Measurements from ENCODE around the gene CC2D1A.

Gene CC2D1A

GRCh38 chr19:13961826-13962698, 56.1 kb downstream of the CC2D1A start:
- Histone ChIP-seq H3K79me2 (ENCODE audit: control insufficient read depth, insufficient read depth, low read length, poor library complexity) (no peaks in the 10 kb centered on the region), H2AFZ (ENCODE audit: insufficient read depth, low read length, poor library complexity) (no peak overlapping the region), H3K4ac (ENCODE audit: low read depth, low read length) (no peak overlapping the region), H3K27ac (ENCODE audit: low read depth, low read length) (no peak overlapping the region), H3K79me1 (ENCODE audit: low read length) (no peaks in the 10 kb centered on the region), H3K4me1 (ENCODE audit: control insufficient read depth in 1 of 2, insufficient read depth in 2 of 2, low read length in 2 of 2) (peaks cover 0 to 2% of the 10 kb centered on the region in 2 experiments), H2BK5ac (ENCODE audit: low read depth, low read length, poor library complexity) (no peak overlapping the region), H3K4me2 (ENCODE audit: low read length) (peak overlapping the region; percentile 2), H2AK5ac (ENCODE audit: low read length) (no peak overlapping the region), H3K4me3 (ENCODE audit: low read depth, low read length) (peak overlapping the region; percentile 40), H3K23ac (ENCODE audit: low read length) (no peak overlapping the region), H4K8ac (ENCODE audit: low read depth, low read length) (no peak overlapping the region), H3K14ac (ENCODE audit: low read length) (no peak overlapping the region), H3K36me3 (ENCODE audit: control insufficient read depth in 1 of 2, insufficient read depth in 2 of 2, low read length in 2 of 2) (peaks cover 77 to 83% of the 10 kb centered on the region in 2 experiments), H4K91ac (ENCODE audit: low read depth, low read length) (no peak overlapping the region), H3K18ac (ENCODE audit: low read length) (no peak overlapping the region), H4K12ac (ENCODE audit: low read depth, low read length) (no peak overlapping the region), H3K9me3 (ENCODE audit: insufficient read depth, low read depth, low read length) (peaks cover 7% of the 10 kb centered on the region), H3K9ac (ENCODE audit: low read length) (no peak overlapping the region), H2BK12ac (ENCODE audit: low read length) (no peak overlapping the region), H3K27me3 (ENCODE audit: insufficient read depth, low read length) (no peaks in the 10 kb centered on the region), H2BK120ac (ENCODE audit: insufficient read depth, low read length, poor library complexity) (no peak overlapping the region)
- WGBS (ENCODE audit: extremely low coverage, insufficient coverage, insufficient read length) = no CpG with 5 or more reads among the region's 55 CpGs
- DNase-seq = no peak

GRCh38 chr19:13962699-13963602, 57.0 kb downstream of the CC2D1A start:
- no peak overlapping the region for H2BK12ac ChIP-seq (ENCODE audit: low read length)
- no peak overlapping the region for H4K8ac ChIP-seq (ENCODE audit: low read depth, low read length)
- H3K4ac ChIP-seq (ENCODE audit: low read depth, low read length) = no peak overlapping the region
- H3K9ac ChIP-seq (ENCODE audit: low read length) = no peak overlapping the region
- H3K79me2 ChIP-seq (ENCODE audit: control insufficient read depth, insufficient read depth, low read length, poor library complexity) = no peaks in the 10 kb centered on the region
- H3K23ac ChIP-seq (ENCODE audit: low read length) = no peak overlapping the region
- no peak overlapping the region for H2AK5ac ChIP-seq (ENCODE audit: low read length)
- H3K36me3 ChIP-seq (ENCODE audit: control insufficient read depth in 1 of 2, insufficient read depth in 2 of 2, low read length in 2 of 2) = peaks cover 78 to 85% of the 10 kb centered on the region in 2 experiments
- no peak overlapping the region for H3K27ac ChIP-seq (ENCODE audit: low read depth, low read length)
- peak overlapping the region; percentile 10 for H3K4me2 ChIP-seq (ENCODE audit: low read length)
- H3K9me3 ChIP-seq (ENCODE audit: insufficient read depth, low read depth, low read length) = peaks cover 7% of the 10 kb centered on the region
- peak overlapping the region; percentile 9 for H3K4me3 ChIP-seq (ENCODE audit: low read depth, low read length)
- no peak for DNase-seq
- no peak overlapping the region for H3K18ac ChIP-seq (ENCODE audit: low read length)
- no peak overlapping the region for H3K14ac ChIP-seq (ENCODE audit: low read length)
- no peak overlapping the region for H2BK5ac ChIP-seq (ENCODE audit: low read depth, low read length, poor library complexity)
- no peak overlapping the region for H2AFZ ChIP-seq (ENCODE audit: insufficient read depth, low read length, poor library complexity)
- H3K27me3 ChIP-seq (ENCODE audit: insufficient read depth, low read length) = no peaks in the 10 kb centered on the region
- H3K4me1 ChIP-seq (ENCODE audit: control insufficient read depth in 1 of 2, insufficient read depth in 2 of 2, low read length in 2 of 2) = peaks cover 0 to 2% of the 10 kb centered on the region in 2 experiments
- no CpG with 5 or more reads among the region's 89 CpGs for WGBS (ENCODE audit: extremely low coverage, insufficient coverage, insufficient read length)
- H4K12ac ChIP-seq (ENCODE audit: low read depth, low read length) = no peak overlapping the region
- no peak overlapping the region for H4K91ac ChIP-seq (ENCODE audit: low read depth, low read length)
- H3K79me1 ChIP-seq (ENCODE audit: low read length) = no peaks in the 10 kb centered on the region
- no peak overlapping the region for H2BK120ac ChIP-seq (ENCODE audit: insufficient read depth, low read length, poor library complexity)

GRCh38 chr19:13963603-13964105, 57.7 kb downstream of the CC2D1A start:
- Histone ChIP-seq H3K27me3 (ENCODE audit: insufficient read depth, low read length) (no peaks in the 10 kb centered on the region), H3K18ac (ENCODE audit: low read length) (no peak overlapping the region), H3K9me3 (ENCODE audit: insufficient read depth, low read depth, low read length) (peaks cover 7% of the 10 kb centered on the region), H3K9ac (ENCODE audit: low read length) (no peak overlapping the region), H4K91ac (ENCODE audit: low read depth, low read length) (no peak overlapping the region), H3K23ac (ENCODE audit: low read length) (no peak overlapping the region), H3K4me2 (ENCODE audit: low read length) (no peak overlapping the region), H2BK12ac (ENCODE audit: low read length) (no peak overlapping the region), H4K12ac (ENCODE audit: low read depth, low read length) (no peak overlapping the region), H3K4ac (ENCODE audit: low read depth, low read length) (no peak overlapping the region), H3K4me1 (ENCODE audit: control insufficient read depth in 1 of 2, insufficient read depth in 2 of 2, low read length in 2 of 2) (peaks cover 0 to 2% of the 10 kb centered on the region in 2 experiments), H3K14ac (ENCODE audit: low read length) (no peak overlapping the region), H3K4me3 (ENCODE audit: low read depth, low read length) (no peak overlapping the region), H4K8ac (ENCODE audit: low read depth, low read length) (no peak overlapping the region), H3K36me3 (ENCODE audit: control insufficient read depth in 1 of 2, insufficient read depth in 2 of 2, low read length in 2 of 2) (peaks cover 77 to 84% of the 10 kb centered on the region in 2 experiments), H2AFZ (ENCODE audit: insufficient read depth, low read length, poor library complexity) (no peak overlapping the region), H2BK5ac (ENCODE audit: low read depth, low read length, poor library complexity) (no peak overlapping the region), H3K79me1 (ENCODE audit: low read length) (no peaks in the 10 kb centered on the region), H3K27ac (ENCODE audit: low read depth, low read length) (no peak overlapping the region), H2AK5ac (ENCODE audit: low read length) (no peak overlapping the region), H2BK120ac (ENCODE audit: insufficient read depth, low read length, poor library complexity) (no peak overlapping the region), H3K79me2 (ENCODE audit: control insufficient read depth, insufficient read depth, low read length, poor library complexity) (no peaks in the 10 kb centered on the region)
- DNase-seq = no peak
- WGBS (ENCODE audit: extremely low coverage, insufficient coverage, insufficient read length) = no CpG with 5 or more reads among the region's 48 CpGs

- H3K27me3 ChIP-seq (ENCODE audit: insufficient read depth, low read length) = no peaks in the 10 kb centered on the region
- H3K9me3 ChIP-seq (ENCODE audit: insufficient read depth, low read depth, low read length) = peaks cover 7% of the 10 kb centered on the region
- H2AFZ ChIP-seq (ENCODE audit: insufficient read depth, low read length, poor library complexity) = no peak overlapping the region
- H2BK5ac ChIP-seq (ENCODE audit: low read depth, low read length, poor library complexity) = no peak overlapping the region
- H2AK5ac ChIP-seq (ENCODE audit: low read length) = no peak overlapping the region
- H3K18ac ChIP-seq (ENCODE audit: low read length) = no peak overlapping the region
- no peak overlapping the region for H4K8ac ChIP-seq (ENCODE audit: low read depth, low read length)
- no peak overlapping the region for H3K4ac ChIP-seq (ENCODE audit: low read depth, low read length)
- WGBS (ENCODE audit: extremely low coverage, insufficient coverage, insufficient read length) = no CpG with 5 or more reads among the region's 5 CpGs
- H3K27ac ChIP-seq (ENCODE audit: low read depth, low read length) = no peak overlapping the region
- no peak overlapping the region for H3K23ac ChIP-seq (ENCODE audit: low read length)
- no peaks in the 10 kb centered on the region for H3K79me2 ChIP-seq (ENCODE audit: control insufficient read depth, insufficient read depth, low read length, poor library complexity)
- H3K4me1 ChIP-seq (ENCODE audit: control insufficient read depth in 1 of 2, insufficient read depth in 2 of 2, low read length in 2 of 2) = no peaks in the 10 kb centered on the region
- no peak overlapping the region for H4K91ac ChIP-seq (ENCODE audit: low read depth, low read length)
- DNase-seq = no peak
- no peak overlapping the region for H3K14ac ChIP-seq (ENCODE audit: low read length)
- H4K12ac ChIP-seq (ENCODE audit: low read depth, low read length) = no peak overlapping the region
- H3K4me2 ChIP-seq (ENCODE audit: low read length) = no peak overlapping the region
- no peaks in the 10 kb centered on the region for H3K79me1 ChIP-seq (ENCODE audit: low read length)
- H3K9ac ChIP-seq (ENCODE audit: low read length) = no peak overlapping the region
- H2BK120ac ChIP-seq (ENCODE audit: insufficient read depth, low read length, poor library complexity) = no peak overlapping the region
- H2BK12ac ChIP-seq (ENCODE audit: low read length) = no peak overlapping the region
- no peak overlapping the region for H3K4me3 ChIP-seq (ENCODE audit: low read depth, low read length)
- H3K36me3 ChIP-seq (ENCODE audit: control insufficient read depth in 1 of 2, insufficient read depth in 2 of 2, low read length in 2 of 2) = peaks cover 75 to 83% of the 10 kb centered on the region in 2 experiments
Measured at GRCh38 chr19:13964776-13965175, 58.8 kb downstream of the CC2D1A start.

Measured in trophoblast cell (in vitro differentiated cells and primary cell).